ENCODE measurements around the gene IL25.

DNA sequence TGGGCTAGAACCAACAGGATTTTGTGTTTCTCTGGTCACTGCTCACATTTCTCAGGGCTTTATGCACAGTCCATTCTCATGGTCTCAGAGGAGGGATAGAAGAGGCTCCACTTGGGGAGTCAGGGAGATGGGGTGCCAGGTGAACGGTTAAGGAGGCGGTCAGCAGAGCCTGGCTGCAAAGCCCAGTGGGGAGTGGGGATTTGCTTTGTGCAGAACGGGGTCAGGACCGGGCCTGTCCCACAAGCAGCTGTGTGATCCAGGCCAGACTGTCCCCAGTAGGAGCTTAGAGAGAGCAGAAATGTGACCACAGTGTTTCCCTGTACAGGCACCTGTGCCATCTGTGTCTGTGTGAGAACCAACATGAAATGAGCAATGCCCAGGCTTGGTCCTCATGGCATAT is 8.4 kb downstream of the IL25 start:
- TF ChIP-seq, protein P1, sequence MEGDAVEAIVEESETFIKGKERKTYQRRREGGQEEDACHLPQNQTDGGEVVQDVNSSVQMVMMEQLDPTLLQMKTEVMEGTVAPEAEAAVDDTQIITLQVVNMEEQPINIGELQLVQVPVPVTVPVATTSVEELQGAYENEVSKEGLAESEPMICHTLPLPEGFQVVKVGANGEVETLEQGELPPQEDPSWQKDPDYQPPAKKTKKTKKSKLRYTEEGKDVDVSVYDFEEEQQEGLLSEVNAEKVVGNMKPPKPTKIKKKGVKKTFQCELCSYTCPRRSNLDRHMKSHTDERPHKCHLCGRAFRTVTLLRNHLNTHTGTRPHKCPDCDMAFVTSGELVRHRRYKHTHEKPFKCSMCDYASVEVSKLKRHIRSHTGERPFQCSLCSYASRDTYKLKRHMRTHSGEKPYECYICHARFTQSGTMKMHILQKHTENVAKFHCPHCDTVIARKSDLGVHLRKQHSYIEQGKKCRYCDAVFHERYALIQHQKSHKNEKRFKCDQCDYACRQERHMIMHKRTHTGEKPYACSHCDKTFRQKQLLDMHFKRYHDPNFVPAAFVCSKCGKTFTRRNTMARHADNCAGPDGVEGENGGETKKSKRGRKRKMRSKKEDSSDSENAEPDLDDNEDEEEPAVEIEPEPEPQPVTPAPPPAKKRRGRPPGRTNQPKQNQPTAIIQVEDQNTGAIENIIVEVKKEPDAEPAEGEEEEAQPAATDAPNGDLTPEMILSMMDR (conservative IDR thresholded peaks at IDR 0.05; ENCODE audit: low read depth in 2 of 2) = no peak
- TF ChIP-seq, protein P2, sequence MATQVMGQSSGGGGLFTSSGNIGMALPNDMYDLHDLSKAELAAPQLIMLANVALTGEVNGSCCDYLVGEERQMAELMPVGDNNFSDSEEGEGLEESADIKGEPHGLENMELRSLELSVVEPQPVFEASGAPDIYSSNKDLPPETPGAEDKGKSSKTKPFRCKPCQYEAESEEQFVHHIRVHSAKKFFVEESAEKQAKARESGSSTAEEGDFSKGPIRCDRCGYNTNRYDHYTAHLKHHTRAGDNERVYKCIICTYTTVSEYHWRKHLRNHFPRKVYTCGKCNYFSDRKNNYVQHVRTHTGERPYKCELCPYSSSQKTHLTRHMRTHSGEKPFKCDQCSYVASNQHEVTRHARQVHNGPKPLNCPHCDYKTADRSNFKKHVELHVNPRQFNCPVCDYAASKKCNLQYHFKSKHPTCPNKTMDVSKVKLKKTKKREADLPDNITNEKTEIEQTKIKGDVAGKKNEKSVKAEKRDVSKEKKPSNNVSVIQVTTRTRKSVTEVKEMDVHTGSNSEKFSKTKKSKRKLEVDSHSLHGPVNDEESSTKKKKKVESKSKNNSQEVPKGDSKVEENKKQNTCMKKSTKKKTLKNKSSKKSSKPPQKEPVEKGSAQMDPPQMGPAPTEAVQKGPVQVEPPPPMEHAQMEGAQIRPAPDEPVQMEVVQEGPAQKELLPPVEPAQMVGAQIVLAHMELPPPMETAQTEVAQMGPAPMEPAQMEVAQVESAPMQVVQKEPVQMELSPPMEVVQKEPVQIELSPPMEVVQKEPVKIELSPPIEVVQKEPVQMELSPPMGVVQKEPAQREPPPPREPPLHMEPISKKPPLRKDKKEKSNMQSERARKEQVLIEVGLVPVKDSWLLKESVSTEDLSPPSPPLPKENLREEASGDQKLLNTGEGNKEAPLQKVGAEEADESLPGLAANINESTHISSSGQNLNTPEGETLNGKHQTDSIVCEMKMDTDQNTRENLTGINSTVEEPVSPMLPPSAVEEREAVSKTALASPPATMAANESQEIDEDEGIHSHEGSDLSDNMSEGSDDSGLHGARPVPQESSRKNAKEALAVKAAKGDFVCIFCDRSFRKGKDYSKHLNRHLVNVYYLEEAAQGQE (IDR thresholded peaks at IDR 0.05; ENCODE audit: unreplicated experiment) = no peak
- TF ChIP-seq EZH2 (IDR thresholded peaks at IDR 0.05; ENCODE audit: low read depth, unreplicated experiment) = no peak
- TF ChIP-seq CREB1 (CRISPR knock-in tag; IDR thresholded peaks at IDR 0.05; ENCODE audit: low read depth) = no peak
- TF ChIP-seq POLR2AphosphoS5 (IDR thresholded peaks at IDR 0.05; ENCODE audit: low read depth) = no peak
- TF ChIP-seq EZH2phosphoT487 (IDR thresholded peaks at IDR 0.05; ENCODE audit: unreplicated experiment) = no peak
- no peak for TF ChIP-seq JUNB (IDR thresholded peaks at IDR 0.05; ENCODE audit: unreplicated experiment)
- TF ChIP-seq ZNF114 (CRISPR knock-in tag; IDR thresholded peaks at IDR 0.05) = no peak
- TF ChIP-seq ZNF331 (CRISPR knock-in tag; IDR thresholded peaks at IDR 0.05; ENCODE audit: low read depth) = no peak

Data from GM23338 (cell line).